ENCODE measurements around the gene VWA3B. TPM values are rescaled to one million over a fixed set of nuclear protein-coding genes. Genes with fewer than 3 reads are reported as not detected.

Gene VWA3B
- total and polyA plus RNA-seq, 5 donors = 0.15 to 0.29 (median 0.28) TPM

DNA sequence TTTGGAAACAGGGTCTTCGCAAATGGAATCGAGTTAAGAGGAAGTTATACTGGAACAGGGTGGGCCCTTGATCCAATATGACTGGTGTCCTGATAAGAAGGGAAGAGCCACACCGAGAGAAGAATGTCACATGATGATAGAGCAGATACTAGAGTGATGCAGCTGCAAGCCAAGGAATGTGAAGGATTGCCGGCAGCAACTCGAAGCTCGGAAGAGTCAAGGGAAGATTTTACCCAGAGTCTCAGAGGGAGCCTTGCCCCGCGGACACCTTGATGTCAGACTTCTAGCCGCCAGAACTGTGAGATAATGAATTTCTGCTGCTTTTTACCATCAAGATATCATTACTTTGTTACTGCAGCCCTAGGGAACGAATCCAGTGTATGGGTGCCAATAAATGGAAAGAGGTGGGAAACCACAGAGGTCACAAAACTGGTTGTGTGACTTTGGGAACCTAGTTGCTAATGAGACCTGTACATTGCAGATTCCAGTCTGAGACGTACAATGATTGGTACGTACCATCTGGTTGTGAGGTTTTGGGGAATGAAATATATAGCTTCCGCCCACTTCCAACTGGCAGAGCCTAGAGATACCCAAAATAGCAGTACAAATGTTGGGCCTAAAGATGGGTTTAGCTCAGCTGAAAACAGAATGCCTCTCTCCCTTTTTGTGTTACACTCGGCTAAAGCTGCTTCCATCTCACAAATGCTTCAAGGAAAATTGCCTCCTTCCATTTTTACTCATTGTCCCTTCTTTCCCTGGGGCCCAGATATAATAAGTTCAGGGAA lies 28.6 kb upstream of the VWA3B start:
- no peak overlapping the region for H3K27ac ChIP-seq (ENCODE audit: low read length)
- no peaks in the 10 kb centered on the region for H3K27me3 ChIP-seq (ENCODE audit: control insufficient read depth, insufficient read depth)
- no peaks in the 10 kb centered on the region for H3K9me3 ChIP-seq (ENCODE audit: control insufficient read depth, low read length)
- intact Hi-C loops (cut with DNase I) = no loop called here
- no peaks in the 10 kb centered on the region for H3K4me1 ChIP-seq (ENCODE audit: control insufficient read depth, insufficient read depth, low read length)
- DNase-seq = no peak
- 91% methylated on average over 14 of the region's 14 CpGs for WGBS
- no peak for ATAC-seq
- H3K4me3 ChIP-seq (ENCODE audit: low read length) = no peak overlapping the region

DNA sequence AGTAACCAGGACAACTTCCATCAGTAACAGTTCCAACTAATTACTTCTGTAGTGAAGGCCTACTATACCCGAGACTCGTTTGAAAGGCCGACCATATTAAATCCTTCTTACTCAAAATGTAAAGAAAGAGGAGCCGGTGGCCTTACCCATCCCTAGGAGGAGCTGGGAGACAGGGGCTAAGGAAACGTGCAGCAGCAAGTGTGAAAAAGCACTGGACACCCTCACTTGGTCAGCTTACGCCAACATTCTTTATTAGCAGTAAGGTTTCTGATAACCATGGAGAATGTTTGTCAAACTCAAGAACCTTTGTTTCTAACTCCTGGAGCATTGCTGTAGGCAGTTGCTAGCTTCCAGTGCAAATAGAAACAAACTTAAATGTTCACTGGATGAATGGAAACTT lies 26.7 kb upstream of the VWA3B start:
- Histone ChIP-seq H3K4me3 (ENCODE audit: low read length) (no peak overlapping the region), H3K27ac (ENCODE audit: low read length) (no peak overlapping the region), H3K9me3 (ENCODE audit: control insufficient read depth, low read length) (no peaks in the 10 kb centered on the region), H3K27me3 (ENCODE audit: control insufficient read depth, insufficient read depth) (no peaks in the 10 kb centered on the region), H3K4me1 (ENCODE audit: control insufficient read depth, insufficient read depth, low read length) (no peaks in the 10 kb centered on the region)
- ATAC-seq (no peak), DNase-seq (no peak)
- 89% methylated on average over 6 of the region's 6 CpGs for WGBS
- intact Hi-C loops (cut with DNase I) = no loop called here

DNA sequence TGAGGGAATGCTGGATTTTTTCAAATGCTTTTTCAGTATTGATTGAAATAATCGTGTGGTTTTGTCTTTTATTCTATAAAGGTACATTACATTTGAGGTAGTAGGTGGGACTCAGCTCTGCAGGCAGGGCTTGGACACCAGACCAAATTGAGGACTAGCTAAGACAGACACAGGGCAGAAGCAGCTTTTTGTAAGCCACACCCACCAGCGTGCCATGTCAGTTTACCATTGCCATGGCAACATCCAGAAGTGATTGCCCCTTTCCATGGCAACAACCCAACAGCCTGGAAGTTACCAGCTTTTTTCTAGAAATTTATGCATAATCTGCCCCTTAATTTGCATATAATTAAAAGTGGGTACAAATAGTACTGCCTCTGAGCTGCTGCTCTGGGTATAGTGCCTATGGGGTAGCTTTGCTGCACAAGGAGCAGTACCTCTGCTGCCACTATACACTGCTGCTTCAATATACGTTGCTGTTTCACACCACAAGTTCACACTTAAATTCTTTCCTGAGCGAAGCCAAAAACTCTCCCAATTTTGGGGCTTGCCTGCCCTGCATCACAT lies 23.6 kb upstream of the VWA3B start:
- Histone ChIP-seq H3K4me3 (ENCODE audit: low read length) (no peak overlapping the region), H3K4me1 (ENCODE audit: control insufficient read depth, insufficient read depth, low read length) (no peaks in the 10 kb centered on the region), H3K27ac (ENCODE audit: low read length) (no peak overlapping the region), H3K27me3 (ENCODE audit: control insufficient read depth, insufficient read depth) (no peaks in the 10 kb centered on the region), H3K9me3 (ENCODE audit: control insufficient read depth, low read length) (no peaks in the 10 kb centered on the region)
- intact Hi-C loops (cut with DNase I) = no loop called here
- no peak for DNase-seq
- 66% methylated on average over 4 of the region's 4 CpGs for WGBS
- no peak for ATAC-seq

DNA sequence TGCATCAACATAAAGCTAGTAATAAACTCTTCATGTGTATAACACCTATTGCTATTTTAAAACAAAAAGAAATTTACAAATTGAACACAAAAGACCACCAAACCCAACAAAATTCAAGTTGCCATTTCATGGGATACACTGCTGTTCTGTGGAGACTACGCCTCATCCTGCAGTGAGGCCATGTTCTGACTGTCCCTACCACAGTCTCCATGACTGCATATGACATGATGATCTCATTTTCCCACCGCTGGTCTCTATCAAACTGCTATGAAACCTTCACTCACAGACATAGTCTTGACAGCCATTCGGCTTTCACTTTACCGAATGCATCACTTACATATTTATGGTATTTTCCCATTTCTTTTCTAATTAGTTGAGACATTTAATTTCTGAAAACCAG lies 21.2 kb upstream of the VWA3B start:
- Histone ChIP-seq H3K4me3 (ENCODE audit: low read length) (no peak overlapping the region), H3K27me3 (ENCODE audit: control insufficient read depth, insufficient read depth) (no peaks in the 10 kb centered on the region), H3K4me1 (ENCODE audit: control insufficient read depth, insufficient read depth, low read length) (no peaks in the 10 kb centered on the region), H3K27ac (ENCODE audit: low read length) (no peak overlapping the region), H3K9me3 (ENCODE audit: control insufficient read depth, low read length) (no peaks in the 10 kb centered on the region)
- WGBS = 92% methylated on average over 4 of the region's 4 CpGs
- intact Hi-C loops (cut with DNase I) = no loop called here
- DNase-seq = no peak
- no peak for ATAC-seq

DNA sequence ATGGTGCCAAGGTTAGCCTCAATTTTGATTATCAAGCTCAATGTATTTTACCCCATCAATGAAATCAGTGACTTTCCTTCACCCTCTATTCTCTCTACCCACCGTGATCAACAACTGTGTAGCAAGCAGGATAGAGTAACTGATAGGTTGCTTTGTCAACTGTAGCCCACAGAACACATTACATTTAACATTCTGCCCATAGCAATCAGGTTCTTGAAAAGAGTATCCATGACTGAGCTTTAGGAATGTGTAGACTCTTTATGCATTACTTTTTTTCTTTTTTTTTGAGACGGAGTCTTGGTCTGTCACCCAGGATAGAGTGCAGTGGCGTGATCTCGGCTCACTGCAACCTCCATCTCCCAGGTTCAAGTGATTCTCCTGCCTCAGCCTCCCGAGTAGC lies 19.8 kb upstream of the VWA3B start:
- ATAC-seq (no peak), DNase-seq (no peak)
- Histone ChIP-seq H3K9me3 (ENCODE audit: control insufficient read depth, low read length) (no peaks in the 10 kb centered on the region), H3K27me3 (ENCODE audit: control insufficient read depth, insufficient read depth) (no peaks in the 10 kb centered on the region), H3K27ac (ENCODE audit: low read length) (no peak overlapping the region), H3K4me3 (ENCODE audit: low read length) (no peak overlapping the region), H3K4me1 (ENCODE audit: control insufficient read depth, insufficient read depth, low read length) (no peaks in the 10 kb centered on the region)
- 92% methylated on average over 5 of the region's 5 CpGs for WGBS
- intact Hi-C loops (cut with DNase I) = no loop called here

DNA sequence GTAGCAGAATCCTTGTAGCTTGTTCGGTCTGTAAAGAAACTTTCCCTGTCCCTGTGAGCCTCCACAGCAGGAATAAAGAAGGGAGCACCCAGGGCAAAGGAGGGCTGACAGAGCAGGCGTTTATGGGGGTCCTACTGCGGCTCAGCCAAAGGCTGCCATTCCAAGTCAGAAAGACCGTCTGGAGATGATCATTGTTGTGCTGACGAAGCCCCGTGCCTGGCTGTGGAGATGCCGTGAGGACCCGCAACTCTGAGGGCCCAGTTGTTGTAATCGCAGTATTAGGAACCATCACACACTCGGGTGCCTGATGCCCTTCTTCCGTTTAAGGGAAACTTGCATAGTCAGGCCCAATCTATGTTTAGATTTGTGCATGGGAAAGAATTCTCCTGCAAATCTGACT lies 16.9 kb upstream of the VWA3B start:
- DNase-seq = no peak
- no peak for ATAC-seq
- Histone ChIP-seq H3K4me3 (ENCODE audit: low read length) (no peak overlapping the region), H3K27ac (ENCODE audit: low read length) (no peak overlapping the region), H3K27me3 (ENCODE audit: control insufficient read depth, insufficient read depth) (no peaks in the 10 kb centered on the region), H3K4me1 (ENCODE audit: control insufficient read depth, insufficient read depth, low read length) (no peaks in the 10 kb centered on the region), H3K9me3 (ENCODE audit: control insufficient read depth, low read length) (no peaks in the 10 kb centered on the region)
- intact Hi-C loops (cut with DNase I) = no loop called here
- WGBS = 72% methylated on average over 11 of the region's 11 CpGs

DNA sequence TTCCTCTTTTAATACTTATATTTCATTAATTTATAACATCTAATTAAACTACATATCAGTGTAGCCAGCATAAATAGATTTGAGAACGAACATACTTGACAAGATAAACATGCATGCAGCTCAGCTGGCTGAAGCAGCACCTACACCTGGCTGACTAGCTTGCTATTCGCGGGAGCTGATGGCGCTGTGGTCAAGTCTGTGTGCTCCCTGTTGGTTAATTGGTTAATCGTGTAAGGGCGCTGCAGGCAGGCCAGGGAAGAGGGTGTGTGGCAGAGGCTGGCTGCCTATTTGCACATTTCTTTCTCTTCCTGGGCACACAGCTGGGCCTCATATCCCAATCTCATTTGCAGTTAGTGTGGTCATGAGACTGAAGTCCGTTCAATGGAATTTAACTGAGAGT lies 14.5 kb upstream of the VWA3B start:
- WGBS = 79% methylated on average over 7 of the region's 7 CpGs
- intact Hi-C loops (cut with DNase I) = no loop called here
- no peak overlapping the region for H3K27ac ChIP-seq (ENCODE audit: low read length)
- DNase-seq (no peak), ATAC-seq (no peak)
- no peaks in the 10 kb centered on the region for H3K27me3 ChIP-seq (ENCODE audit: control insufficient read depth, insufficient read depth)
- H3K4me1 ChIP-seq (ENCODE audit: control insufficient read depth, insufficient read depth, low read length) = no peaks in the 10 kb centered on the region
- no peaks in the 10 kb centered on the region for H3K9me3 ChIP-seq (ENCODE audit: control insufficient read depth, low read length)
- H3K4me3 ChIP-seq (ENCODE audit: low read length) = no peak overlapping the region

DNA sequence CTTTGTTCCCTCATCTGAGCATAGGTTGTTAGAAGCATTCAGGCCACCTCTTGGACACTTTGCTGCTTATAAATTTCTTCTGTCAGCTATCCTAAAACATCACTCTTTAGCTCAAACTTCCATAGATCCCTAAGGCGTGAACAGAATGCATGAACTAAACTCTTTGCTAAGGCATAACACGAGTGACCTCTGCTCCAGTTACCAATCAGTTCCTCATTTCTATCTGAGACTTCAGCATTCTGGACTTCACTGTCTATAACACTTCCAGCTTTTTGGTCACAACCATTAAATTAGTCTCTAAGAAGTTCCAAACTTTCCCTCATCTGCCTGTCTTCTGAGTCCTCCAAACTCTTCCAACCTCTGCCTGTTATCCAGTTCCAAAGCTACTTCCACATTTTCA lies 8.3 kb upstream of the VWA3B start:
- 77% methylated on average over 2 of the region's 2 CpGs for WGBS
- intact Hi-C loops (cut with DNase I) = no loop called here
- H3K4me1 ChIP-seq (ENCODE audit: control insufficient read depth, insufficient read depth, low read length) = no peaks in the 10 kb centered on the region
- no peak for ATAC-seq
- H3K9me3 ChIP-seq (ENCODE audit: control insufficient read depth, low read length) = no peaks in the 10 kb centered on the region
- no peak overlapping the region for H3K4me3 ChIP-seq (ENCODE audit: low read length)
- no peaks in the 10 kb centered on the region for H3K27me3 ChIP-seq (ENCODE audit: control insufficient read depth, insufficient read depth)
- DNase-seq = no peak
- no peak overlapping the region for H3K27ac ChIP-seq (ENCODE audit: low read length)

DNA sequence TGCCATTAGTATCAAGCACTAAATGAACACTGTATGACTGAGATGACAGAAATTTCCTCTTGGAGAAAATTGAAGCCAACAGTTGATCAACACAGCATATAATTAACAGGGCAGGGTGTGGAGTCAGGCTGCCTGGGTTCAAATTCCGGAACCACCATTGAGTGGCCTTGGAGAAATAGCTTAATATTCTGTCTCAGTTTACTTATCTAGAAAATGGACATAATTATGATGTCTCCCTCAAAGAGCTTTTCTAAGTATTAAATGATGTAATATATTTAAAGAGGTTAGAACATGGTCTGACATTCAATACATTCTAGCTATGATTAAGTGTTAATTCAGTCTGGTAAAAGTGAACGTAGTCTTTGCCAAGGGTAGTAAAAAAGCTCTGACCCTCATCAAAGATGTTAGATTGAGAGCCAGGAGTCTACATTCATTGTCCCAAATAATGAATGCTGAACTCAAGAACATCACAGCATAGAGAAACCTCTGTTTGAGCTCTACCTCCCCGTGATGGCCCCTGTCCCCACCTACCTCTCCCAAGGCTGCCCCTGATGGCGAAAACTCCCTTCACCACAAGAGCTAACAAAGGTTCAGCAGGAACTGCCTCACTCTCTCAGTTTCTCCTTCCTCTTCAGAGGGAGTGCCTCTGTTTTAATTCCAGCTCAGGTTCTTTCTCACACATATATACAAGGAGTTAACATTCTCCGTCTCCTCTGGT lies 2.7 kb upstream of the VWA3B start:
- Histone ChIP-seq H3K9me3 (ENCODE audit: control insufficient read depth, low read length) (no peaks in the 10 kb centered on the region), H3K27me3 (ENCODE audit: control insufficient read depth, insufficient read depth) (no peaks in the 10 kb centered on the region), H3K4me3 (ENCODE audit: low read length) (no peak overlapping the region), H3K27ac (ENCODE audit: low read length) (no peak overlapping the region), H3K4me1 (ENCODE audit: control insufficient read depth, insufficient read depth, low read length) (peaks cover 3% of the 10 kb centered on the region)
- no peak for ATAC-seq
- intact Hi-C loops (cut with DNase I) = no loop called here
- DNase-seq = no peak
- 71% methylated on average over 5 of the region's 5 CpGs for WGBS

DNA sequence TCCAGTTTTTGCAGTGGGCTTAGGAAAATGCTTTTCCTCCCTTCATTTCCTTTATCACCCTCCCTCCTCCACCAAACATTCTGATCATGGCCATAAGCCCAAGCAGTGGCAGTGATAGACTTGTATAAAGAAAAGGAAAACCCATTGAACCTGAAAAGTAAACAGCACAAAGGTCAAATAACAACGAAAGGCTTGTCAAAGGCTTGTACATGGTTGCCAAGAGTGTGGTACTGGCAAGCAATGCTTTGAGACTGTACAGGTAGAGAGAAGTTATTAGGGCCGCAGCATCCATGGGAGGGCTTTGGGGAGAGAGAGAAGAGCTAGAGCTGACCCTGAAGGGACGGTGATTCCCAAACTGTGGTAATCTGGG lies 2.1 kb upstream of the VWA3B start:
- Histone ChIP-seq H3K27me3 (ENCODE audit: control insufficient read depth, insufficient read depth) (no peaks in the 10 kb centered on the region), H3K4me1 (ENCODE audit: control insufficient read depth, insufficient read depth, low read length) (peaks cover 3% of the 10 kb centered on the region), H3K9me3 (ENCODE audit: control insufficient read depth, low read length) (no peaks in the 10 kb centered on the region), H3K27ac (ENCODE audit: low read length) (no peak overlapping the region), H3K4me3 (ENCODE audit: low read length) (no peak overlapping the region)
- no peak for ATAC-seq
- WGBS = 77% methylated on average over 3 of the region's 3 CpGs
- intact Hi-C loops (cut with DNase I) = no loop called here
- DNase-seq = no peak

DNA sequence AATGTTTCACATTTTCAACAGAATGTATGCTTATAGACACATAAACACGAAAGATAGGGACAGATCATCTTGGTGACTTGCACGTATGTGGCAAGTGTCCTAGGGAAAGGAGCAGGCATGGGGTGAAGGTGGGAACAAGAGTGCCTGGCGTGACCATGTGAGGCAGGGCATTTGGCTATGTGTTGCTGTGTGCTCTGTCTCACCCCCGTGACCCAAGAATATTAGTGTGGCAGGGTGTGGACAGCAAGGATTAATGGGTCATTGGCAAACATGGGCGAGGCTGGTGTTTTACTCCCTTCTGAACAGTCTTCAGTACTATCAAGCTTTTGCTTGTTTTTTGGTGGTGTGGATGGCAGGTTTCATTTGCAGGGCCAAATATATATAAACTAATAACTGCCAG lies 1.3 kb upstream of the VWA3B start:
- no peak overlapping the region for H3K27ac ChIP-seq (ENCODE audit: low read length)
- whole genome bisulfite sequencing = 83% methylated on average over 5 of the region's 5 CpGs

More for the DNA sequence above, 1.3 kb upstream of the VWA3B start:
- Histone ChIP-seq H3K4me3 (ENCODE audit: low read length) (no peak overlapping the region), H3K4me1 (ENCODE audit: control insufficient read depth, insufficient read depth, low read length) (peaks cover 3% of the 10 kb centered on the region), H3K27me3 (ENCODE audit: control insufficient read depth, insufficient read depth) (no peaks in the 10 kb centered on the region), H3K9me3 (ENCODE audit: control insufficient read depth, low read length) (no peaks in the 10 kb centered on the region)
- no peak for ATAC-seq
- DNase-seq = no peak
- intact Hi-C loops (cut with DNase I) = no loop called here
